SW 1271 (cell line): ENCODE results near the gene ACTL7A.
"Not testable (repeated sequence)": the region's sequence is repeated elsewhere in the genome, so short reads cannot be mapped to it uniquely, and the experiment has no call there.

Source experiments
- DNase-seq, 2 experiments: peaks; one replicate each; lab custom pipeline; 2025; lab: John Stamatoyannopoulos, UW

Gene ACTL7A

GRCh38 chr9:108880738-108881316, 18.8 kb downstream of the ACTL7A start:
- no peak for DNase-seq

GRCh38 chr9:108882052-108882888, 20.2 kb downstream of the ACTL7A start:
- no peak for DNase-seq

- DNase-seq: no peak
These were observed 21.0 kb downstream of the ACTL7A start for GRCh38 chr9:108883085-108883484.

- DNase-seq: no peak
These were observed 22.6 kb downstream of the ACTL7A start for GRCh38 chr9:108884701-108885100.

- peak in 1 of 2 experiments; percentile 33 for DNase-seq
These were observed 23.7 kb downstream of the ACTL7A start for GRCh38 chr9:108885643-108886348.

GRCh38 chr9:108886594-108887271, 24.7 kb downstream of the ACTL7A start:
- not testable (repeated sequence) for DNase-seq

- DNase-seq: peak in 1 of 2 experiments; percentile 49
These were observed 27.6 kb downstream of the ACTL7A start for GRCh38 chr9:108889649-108890067.

- no peak for DNase-seq
These were observed 32.3 kb downstream of the ACTL7A start for GRCh38 chr9:108894225-108894997.

- DNase-seq: no peak
These were observed 35.4 kb downstream of the ACTL7A start for GRCh38 chr9:108897324-108898096.

GRCh38 chr9:108899023-108899695, 37.1 kb downstream of the ACTL7A start:
- DNase-seq: not testable (repeated sequence)

GRCh38 chr9:108900176-108900575, 38.1 kb downstream of the ACTL7A start:
- DNase-seq: no peak

- DNase-seq: no peak
These were observed 41.5 kb downstream of the ACTL7A start for GRCh38 chr9:108903420-108904103.

GRCh38 chr9:108904161-108904560, 42.1 kb downstream of the ACTL7A start:
- no peak for DNase-seq

GRCh38 chr9:108905494-108905893, 43.4 kb downstream of the ACTL7A start:
- no peak for DNase-seq

- no peak for DNase-seq
These were observed 48.3 kb downstream of the ACTL7A start for GRCh38 chr9:108910402-108910801.

- DNase-seq: no peak
These were observed 48.8 kb downstream of the ACTL7A start for GRCh38 chr9:108910914-108911313.

GRCh38 chr9:108911820-108912219, 49.8 kb downstream of the ACTL7A start:
- DNase-seq: no peak
